ENCODE measurements around the gene USP15.
"Not testable (repeated sequence)": the region's sequence is repeated elsewhere in the genome, so short reads cannot be mapped to it uniquely, and the experiment has no call there.

The USP15 gene

GRCh38 chr12:62379026-62379722 lies 119.0 kb downstream of the USP15 start:
- DNase-seq: no peak

- DNase-seq: no peak
Measured at GRCh38 chr12:62379723-62380045, 119.5 kb downstream of the USP15 start.

GRCh38 chr12:62382526-62382925 lies 122.3 kb downstream of the USP15 start:
- DNase-seq: no peak

GRCh38 chr12:62396750-62397149 lies 136.5 kb downstream of the USP15 start:
- DNase-seq: no peak

GRCh38 chr12:62400135-62400534 lies 139.9 kb downstream of the USP15 start:
- no peak for DNase-seq

GRCh38 chr12:62401631-62402030 lies 141.4 kb downstream of the USP15 start:
- no peak for DNase-seq

- DNase-seq: no peak
Measured at GRCh38 chr12:62403031-62403430, 142.8 kb downstream of the USP15 start.

GRCh38 chr12:62407587-62407986 lies 147.4 kb downstream of the USP15 start:
- no peak for DNase-seq

- no peak for DNase-seq
Measured at GRCh38 chr12:62409068-62409467, 148.9 kb downstream of the USP15 start.

- no peak for DNase-seq
Measured at GRCh38 chr12:62414180-62414579, 154.0 kb downstream of the USP15 start.

- DNase-seq: no peak
Measured at GRCh38 chr12:62426089-62426488, 165.9 kb downstream of the USP15 start.

GRCh38 chr12:62429457-62429856 lies 169.3 kb downstream of the USP15 start:
- no peak for DNase-seq

- no peak for DNase-seq
Measured at GRCh38 chr12:62434494-62435302, 174.5 kb downstream of the USP15 start.

- DNase-seq: peak; percentile 64
Measured at GRCh38 chr12:62435303-62436163, 175.3 kb downstream of the USP15 start.

GRCh38 chr12:62436164-62436503 lies 175.9 kb downstream of the USP15 start:
- no peak for DNase-seq

- DNase-seq: peak; percentile 56
Measured at GRCh38 chr12:62438098-62438692, 178.0 kb downstream of the USP15 start.

GRCh38 chr12:62446754-62447452 lies 186.7 kb downstream of the USP15 start:
- DNase-seq: no peak

GRCh38 chr12:62448436-62448835 lies 188.2 kb downstream of the USP15 start:
- no peak for DNase-seq

- DNase-seq: not testable (repeated sequence)
Measured at GRCh38 chr12:62455429-62455828, 195.2 kb downstream of the USP15 start.

- no peak for DNase-seq
Measured at GRCh38 chr12:62458626-62459025, 198.4 kb downstream of the USP15 start.

GRCh38 chr12:62459976-62460375 lies 199.8 kb downstream of the USP15 start:
- DNase-seq: no peak

- not testable (repeated sequence) for DNase-seq
Measured at GRCh38 chr12:62461171-62461837, 201.1 kb downstream of the USP15 start.

All from NCI-H345 (cell line).